ENCODE data around the gene NQO2. TPM values are rescaled to one million over a fixed set of nuclear protein-coding genes. Genes with fewer than 3 reads are reported as not detected.
"Not testable (repeated sequence)": the region's sequence is repeated elsewhere in the genome, so short reads cannot be mapped to it uniquely, and the experiment has no call there.

NQO2 gene
- total and polyA plus RNA-seq, 2 donors: 16.4 to 21.7 TPM

GRCh38 chr6:3005077-3005476, 5.4 kb downstream of the NQO2 start:
- WGBS: 98% methylated on average over 9 of the region's 9 CpGs
- Histone ChIP-seq H3K27ac (ENCODE audit: low read depth in 1 of 2, low read length in 1 of 2) (no peak overlapping the region), H3K4me3 (ENCODE audit: low read length in 2 of 2) (no peak overlapping the region), H3K36me3 (ENCODE audit: control insufficient read depth in 2 of 2, insufficient read depth in 2 of 2, low read length in 1 of 2) (peaks cover 13 to 19% of the 10 kb centered on the region in 2 donors), H3K9me3 (ENCODE audit: control insufficient read depth in 2 of 2, insufficient read depth in 1 of 2, low read length in 1 of 2) (no peaks in the 10 kb centered on the region), H3K27me3 (ENCODE audit: control insufficient read depth in 2 of 2, insufficient read depth in 1 of 2, low read length in 1 of 2) (no peaks in the 10 kb centered on the region), H3K4me1 (ENCODE audit: control insufficient read depth in 2 of 2, insufficient read depth in 2 of 2, low read length in 2 of 2) (peaks cover 0 to 5% of the 10 kb centered on the region in 2 donors)
- no peak for DNase-seq (ENCODE audit: low read depth in 6 of 9, low spot score in 9 of 9)

- no peak overlapping the region for H3K27ac ChIP-seq (ENCODE audit: low read depth in 1 of 2, low read length in 1 of 2)
- H3K9me3 ChIP-seq (ENCODE audit: control insufficient read depth in 2 of 2, insufficient read depth in 1 of 2, low read length in 1 of 2): peaks cover 5% of the 10 kb centered on the region in 2 donors
- no peak overlapping the region for H3K4me3 ChIP-seq (ENCODE audit: low read length in 2 of 2)
- H3K36me3 ChIP-seq (ENCODE audit: control insufficient read depth in 2 of 2, insufficient read depth in 2 of 2, low read length in 1 of 2): peaks cover 21 to 25% of the 10 kb centered on the region in 2 donors
- no peaks in the 10 kb centered on the region for H3K4me1 ChIP-seq (ENCODE audit: control insufficient read depth in 2 of 2, insufficient read depth in 2 of 2, low read length in 2 of 2)
- no peak for DNase-seq (ENCODE audit: low read depth in 6 of 9, low spot score in 9 of 9)
- 98% methylated on average over 9 of the region's 9 CpGs for WGBS
- no peaks in the 10 kb centered on the region for H3K27me3 ChIP-seq (ENCODE audit: control insufficient read depth in 2 of 2, insufficient read depth in 1 of 2, low read length in 1 of 2)
These were observed 6.2 kb downstream of the NQO2 start for GRCh38 chr6:3005874-3006273.

GRCh38 chr6:3006476-3006875, 6.8 kb downstream of the NQO2 start:
- no peak for DNase-seq (ENCODE audit: low read depth in 6 of 9, low spot score in 9 of 9)
- Histone ChIP-seq H3K27ac (ENCODE audit: low read depth in 1 of 2, low read length in 1 of 2) (no peak overlapping the region), H3K9me3 (ENCODE audit: control insufficient read depth in 2 of 2, insufficient read depth in 1 of 2, low read length in 1 of 2) (peaks cover 5 to 6% of the 10 kb centered on the region in 2 donors), H3K4me1 (ENCODE audit: control insufficient read depth in 2 of 2, insufficient read depth in 2 of 2, low read length in 2 of 2) (no peaks in the 10 kb centered on the region), H3K36me3 (ENCODE audit: control insufficient read depth in 2 of 2, insufficient read depth in 2 of 2, low read length in 1 of 2) (peaks cover 23 to 27% of the 10 kb centered on the region in 2 donors), H3K4me3 (ENCODE audit: low read length in 2 of 2) (no peak overlapping the region), H3K27me3 (ENCODE audit: control insufficient read depth in 2 of 2, insufficient read depth in 1 of 2, low read length in 1 of 2) (no peaks in the 10 kb centered on the region)
- WGBS: 96% methylated on average over 5 of the region's 5 CpGs

DNA sequence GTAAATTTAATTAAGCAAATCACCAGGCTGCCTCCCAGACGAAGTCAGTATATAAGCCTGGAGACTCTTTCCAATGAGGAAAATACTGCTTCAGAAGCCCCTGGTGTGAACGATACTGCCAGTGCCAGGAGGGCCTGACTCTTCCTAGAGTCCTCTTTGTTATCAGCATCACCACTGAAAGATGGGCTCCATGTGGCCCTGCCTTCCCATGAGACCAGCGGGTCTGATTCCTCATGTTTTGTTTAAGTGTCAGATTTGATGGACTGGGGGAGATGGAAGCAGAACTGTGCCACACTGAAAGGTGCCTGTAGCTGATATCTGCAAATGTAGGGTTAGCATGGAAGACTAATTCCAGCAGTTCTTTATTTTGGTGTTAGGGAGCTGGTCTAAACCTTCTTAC, 7.9 kb downstream of the NQO2 start:
- no peak for DNase-seq (ENCODE audit: low read depth in 6 of 9, low spot score in 9 of 9)
- no peaks in the 10 kb centered on the region for H3K4me1 ChIP-seq (ENCODE audit: control insufficient read depth in 2 of 2, insufficient read depth in 2 of 2, low read length in 2 of 2)
- no peaks in the 10 kb centered on the region for H3K27me3 ChIP-seq (ENCODE audit: control insufficient read depth in 2 of 2, insufficient read depth in 1 of 2, low read length in 1 of 2)
- H3K36me3 ChIP-seq (ENCODE audit: control insufficient read depth in 2 of 2, insufficient read depth in 2 of 2, low read length in 1 of 2): peaks cover 26 to 28% of the 10 kb centered on the region in 2 donors
- no peak overlapping the region for H3K27ac ChIP-seq (ENCODE audit: low read depth in 1 of 2, low read length in 1 of 2)
- WGBS: 98% methylated on average over 3 of the region's 3 CpGs
- no peak overlapping the region for H3K4me3 ChIP-seq (ENCODE audit: low read length in 2 of 2)
- peaks cover 5 to 7% of the 10 kb centered on the region in 2 donors for H3K9me3 ChIP-seq (ENCODE audit: control insufficient read depth in 2 of 2, insufficient read depth in 1 of 2, low read length in 1 of 2)

GRCh38 chr6:3008712-3009265, 9.1 kb downstream of the NQO2 start:
- H3K27ac ChIP-seq (ENCODE audit: low read depth in 1 of 2, low read length in 1 of 2); H3K27me3 ChIP-seq (ENCODE audit: control insufficient read depth in 2 of 2, insufficient read depth in 1 of 2, low read length in 1 of 2); H3K9me3 ChIP-seq (ENCODE audit: control insufficient read depth in 2 of 2, insufficient read depth in 1 of 2, low read length in 1 of 2); DNase-seq (ENCODE audit: low read depth in 6 of 9, low spot score in 9 of 9); H3K4me3 ChIP-seq (ENCODE audit: low read length in 2 of 2); H3K4me1 ChIP-seq (ENCODE audit: control insufficient read depth in 2 of 2, insufficient read depth in 2 of 2, low read length in 2 of 2): not testable (repeated sequence)
- H3K36me3 ChIP-seq (ENCODE audit: control insufficient read depth in 2 of 2, insufficient read depth in 2 of 2, low read length in 1 of 2): peaks cover 30 to 32% of the 10 kb centered on the region in 2 donors
- 99% methylated on average over 17 of the region's 17 CpGs for WGBS

GRCh38 chr6:3009930-3010329, 10.2 kb downstream of the NQO2 start:
- H3K36me3 ChIP-seq (ENCODE audit: control insufficient read depth in 2 of 2, insufficient read depth in 2 of 2, low read length in 1 of 2): peaks cover 34 to 38% of the 10 kb centered on the region in 2 donors
- whole genome bisulfite sequencing: 98% methylated on average over 3 of the region's 3 CpGs
- no peak for DNase-seq (ENCODE audit: low read depth in 6 of 9, low spot score in 9 of 9)

DNA sequence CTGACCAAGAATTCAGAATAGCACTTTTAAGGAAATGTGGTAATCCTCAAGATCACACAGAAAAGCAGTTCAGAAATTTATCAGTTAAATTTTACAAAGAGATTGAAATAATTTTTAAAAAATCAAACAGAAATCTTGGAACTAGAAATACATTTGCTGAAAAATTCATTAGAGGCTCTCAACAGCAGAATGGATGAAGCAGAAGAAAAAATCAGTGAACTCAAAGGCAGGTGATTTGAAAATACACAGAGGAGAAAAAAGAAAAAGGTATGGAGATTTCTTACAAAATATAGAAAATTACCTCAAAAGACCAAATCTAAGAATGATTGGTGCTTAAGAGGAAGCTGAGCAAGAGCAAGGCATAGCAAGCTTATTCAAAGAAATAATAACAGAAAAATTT, 11.5 kb downstream of the NQO2 start:
- Histone ChIP-seq H3K36me3 (ENCODE audit: control insufficient read depth in 2 of 2, insufficient read depth in 2 of 2, low read length in 1 of 2) (peaks cover 37% of the 10 kb centered on the region in 2 donors), H3K4me3 (ENCODE audit: low read length in 2 of 2) (no peak overlapping the region)
- DNase-seq (ENCODE audit: low read depth in 6 of 9, low spot score in 9 of 9): no peak

More at GRCh38 chr6:3009930-3010329, 10.2 kb downstream of the NQO2 start:
- H3K27ac ChIP-seq (ENCODE audit: low read depth in 1 of 2, low read length in 1 of 2): no peak overlapping the region
- no peak overlapping the region for H3K4me3 ChIP-seq (ENCODE audit: low read length in 2 of 2)
- peaks cover 5 to 7% of the 10 kb centered on the region in 2 donors for H3K9me3 ChIP-seq (ENCODE audit: control insufficient read depth in 2 of 2, insufficient read depth in 1 of 2, low read length in 1 of 2)
- H3K27me3 ChIP-seq (ENCODE audit: control insufficient read depth in 2 of 2, insufficient read depth in 1 of 2, low read length in 1 of 2): no peaks in the 10 kb centered on the region
- H3K4me1 ChIP-seq (ENCODE audit: control insufficient read depth in 2 of 2, insufficient read depth in 2 of 2, low read length in 2 of 2): no peaks in the 10 kb centered on the region

GRCh38 chr6:3011592-3011991, 11.9 kb downstream of the NQO2 start:
- Histone ChIP-seq H3K36me3 (ENCODE audit: control insufficient read depth in 2 of 2, insufficient read depth in 2 of 2, low read length in 1 of 2) (peaks cover 33 to 37% of the 10 kb centered on the region in 2 donors), H3K4me3 (ENCODE audit: low read length in 2 of 2) (no peak overlapping the region), H3K27ac (ENCODE audit: low read depth in 1 of 2, low read length in 1 of 2) (no peak overlapping the region), H3K9me3 (ENCODE audit: control insufficient read depth in 2 of 2, insufficient read depth in 1 of 2, low read length in 1 of 2) (peaks cover 5 to 7% of the 10 kb centered on the region in 2 donors), H3K4me1 (ENCODE audit: control insufficient read depth in 2 of 2, insufficient read depth in 2 of 2, low read length in 2 of 2) (no peaks in the 10 kb centered on the region), H3K27me3 (ENCODE audit: control insufficient read depth in 2 of 2, insufficient read depth in 1 of 2, low read length in 1 of 2) (no peaks in the 10 kb centered on the region)
- peak in 1 of 9 donors; percentile 30 for DNase-seq (ENCODE audit: low read depth in 6 of 9, low spot score in 9 of 9)

More for the DNA sequence above, 11.5 kb downstream of the NQO2 start:
- Histone ChIP-seq H3K4me1 (ENCODE audit: control insufficient read depth in 2 of 2, insufficient read depth in 2 of 2, low read length in 2 of 2) (no peaks in the 10 kb centered on the region), H3K27me3 (ENCODE audit: control insufficient read depth in 2 of 2, insufficient read depth in 1 of 2, low read length in 1 of 2) (no peaks in the 10 kb centered on the region), H3K9me3 (ENCODE audit: control insufficient read depth in 2 of 2, insufficient read depth in 1 of 2, low read length in 1 of 2) (peaks cover 5 to 7% of the 10 kb centered on the region in 2 donors), H3K27ac (ENCODE audit: low read depth in 1 of 2, low read length in 1 of 2) (no peak overlapping the region)

DNA sequence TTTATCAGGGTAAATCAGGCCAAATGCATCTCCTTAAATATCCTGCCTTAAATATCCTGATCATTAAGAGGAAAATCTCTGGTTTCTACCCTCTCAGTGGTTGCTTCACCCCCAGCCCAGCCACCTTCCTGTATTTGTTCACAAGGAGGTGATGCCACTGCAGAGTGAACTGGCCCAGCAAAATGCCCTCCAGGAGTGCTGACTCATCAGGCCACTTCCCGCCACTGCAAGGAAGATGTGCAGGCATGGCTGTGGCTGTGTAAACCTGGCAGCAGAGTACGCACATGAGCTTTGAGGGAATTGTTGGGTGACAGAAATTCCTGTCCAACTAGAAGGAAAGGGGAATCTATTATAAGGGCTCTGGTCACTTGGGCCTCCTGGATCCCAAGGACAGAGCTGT, 13.8 kb downstream of the NQO2 start:
- no peak for DNase-seq (ENCODE audit: low read depth in 6 of 9, low spot score in 9 of 9)
- peaks cover 5 to 7% of the 10 kb centered on the region in 2 donors for H3K9me3 ChIP-seq (ENCODE audit: control insufficient read depth in 2 of 2, insufficient read depth in 1 of 2, low read length in 1 of 2)
- no peaks in the 10 kb centered on the region for H3K4me1 ChIP-seq (ENCODE audit: control insufficient read depth in 2 of 2, insufficient read depth in 2 of 2, low read length in 2 of 2)
- H3K36me3 ChIP-seq (ENCODE audit: control insufficient read depth in 2 of 2, insufficient read depth in 2 of 2, low read length in 1 of 2): peaks cover 32 to 40% of the 10 kb centered on the region in 2 donors
- no peak overlapping the region for H3K4me3 ChIP-seq (ENCODE audit: low read length in 2 of 2)
- WGBS: 83% methylated on average over 2 of the region's 2 CpGs
- no peak overlapping the region for H3K27ac ChIP-seq (ENCODE audit: low read depth in 1 of 2, low read length in 1 of 2)
- H3K27me3 ChIP-seq (ENCODE audit: control insufficient read depth in 2 of 2, insufficient read depth in 1 of 2, low read length in 1 of 2): no peaks in the 10 kb centered on the region

All from thymus (tissue), 11 donors.